HepG2 (cell line): ENCODE measurements around the gene GARIN5A. TPM values are rescaled to one million over a fixed set of nuclear protein-coding genes. Genes with fewer than 3 reads are reported as not detected.

Source experiments
- BCL6 ChIP-seq: IDR thresholded peaks from 2 replicates; pipeline ENCODE4 v1.6.1; 2016; ENCODE audit warnings: missing genetic modification reagents, missing compliant biosample characterization
- CENPX ChIP-seq: sonication (generic); formaldehyde crosslinking; IDR thresholded peaks from 2 replicates; pipeline ENCODE4 v1.9.0; 2021; ENCODE audit warnings: mild to moderate bottlenecking, missing genetic modification reagents, moderate library complexity
- FIP1L1 ChIP-seq: fragments of 200-400 bp; formaldehyde crosslinking; IDR thresholded peaks from 2 replicates; pipeline ENCODE4 v1.6.1; 2018; ENCODE audit warnings: low read depth, mild to moderate bottlenecking, low read length, moderate library complexity, borderline replicate concordance; ENCODE audit not compliant: insufficient read depth
- HNRNPL ChIP-seq: fragments of 200-400 bp; formaldehyde crosslinking; IDR thresholded peaks from 2 replicates; pipeline ENCODE4 v1.6.1; 2017; ENCODE audit warnings: mild to moderate bottlenecking, low read depth, low read length
- HOXA5 ChIP-seq: sonication (generic); formaldehyde crosslinking; IDR thresholded peaks from 2 replicates; pipeline ENCODE4 v1.4.0; 2020; ENCODE audit warnings: missing genetic modification reagents
- KDM1A ChIP-seq: IDR thresholded peaks from 2 replicates; pipeline ENCODE4 v1.6.1; 2016; ENCODE audit warnings: missing compliant biosample characterization
- MED1 ChIP-seq: sonication (generic); formaldehyde crosslinking; IDR thresholded peaks from 2 replicates; pipeline ENCODE4 v1.4.0; 2020; ENCODE audit warnings: missing genetic modification reagents
- MIXL1 ChIP-seq: IDR thresholded peaks from 2 replicates; pipeline ENCODE4 v1.6.1; 2016
- POLR2AphosphoS2 ChIP-seq: IDR thresholded peaks from 2 replicates; pipeline ENCODE4 v1.6.1; 2011; ENCODE audit warnings: low read depth, low read length, improper control_type of control experiment
- PREB ChIP-seq: sonication (generic); formaldehyde crosslinking; IDR thresholded peaks from 2 replicates; pipeline ENCODE4 v1.4.0; 2020; ENCODE audit warnings: missing genetic modification reagents
- RFX3 ChIP-seq: IDR thresholded peaks from 2 replicates; pipeline ENCODE4 v1.6.1; 2016; ENCODE audit warnings: missing biosample characterization, missing genetic modification reagents
- RXRA ChIP-seq: sonication (generic); formaldehyde crosslinking; IDR thresholded peaks from 2 replicates; pipeline ENCODE4 v1.5.1; 2020; ENCODE audit warnings: missing genetic modification reagents
- SMAD9 ChIP-seq: sonication (generic); formaldehyde crosslinking; IDR thresholded peaks from 2 replicates; pipeline ENCODE4 v1.5.1; 2020; ENCODE audit warnings: mild to moderate bottlenecking, missing genetic modification reagents
- SRF ChIP-seq: IDR thresholded peaks from 2 replicates; pipeline ENCODE4 v1.6.1; 2011; ENCODE audit warnings: mild to moderate bottlenecking, low read depth, low read length, moderate library complexity
- SRSF9 ChIP-seq: fragments of 200-400 bp; formaldehyde crosslinking; IDR thresholded peaks from 2 replicates; pipeline ENCODE4 v1.6.1; 2018; ENCODE audit warnings: borderline replicate concordance, mild to moderate bottlenecking, low read depth, low read length; ENCODE audit not compliant: insufficient read depth, poor library complexity, severe bottlenecking
- THAP11 ChIP-seq: IDR thresholded peaks from 2 replicates; pipeline ENCODE4 v1.6.1; 2016; ENCODE audit warnings: missing biosample characterization, missing genetic modification reagents
- ZNF407 ChIP-seq: sonication (generic); formaldehyde crosslinking; IDR thresholded peaks from one replicate; pipeline ENCODE4 v1.5.1; 2020; ENCODE audit warnings: mild to moderate bottlenecking, missing genetic modification reagents; ENCODE audit errors: not compliant biosample characterization
- ZNF704 ChIP-seq: sonication (generic); formaldehyde crosslinking; IDR thresholded peaks from 2 replicates; pipeline ENCODE4 v1.8.1; 2023; ENCODE audit warnings: mild to moderate bottlenecking, inconsistent platforms, moderate library complexity, missing genetic modification reagents, borderline replicate concordance
- ZNF709 ChIP-seq: sonication (generic); formaldehyde crosslinking; IDR thresholded peaks from 2 replicates; pipeline ENCODE4 v1.5.0; 2020; ENCODE audit warnings: mild to moderate bottlenecking, missing genetic modification reagents
- ZZZ3 ChIP-seq: sonication (generic); formaldehyde crosslinking; IDR thresholded peaks from 2 replicates; pipeline ENCODE4 v1.4.0; 2020; ENCODE audit warnings: missing genetic modification reagents, mild to moderate bottlenecking, borderline replicate concordance
- polyA plus RNA-seq, 8 experiments: library from polyadenylated mRNA; depleted of rRNA in 3 of 8; stranded (reverse) in 7 of 8; unstranded in 1 of 8; fragments of >200 nt; fragmentation: Illumina TruSeq in 4 of 8; extraction: Trizol in 4 of 8; gene quantifications; 2 replicates each; pipeline versions ENCODE4 v1.2.1 to v1.2.3, GENCODE V29; 2011 to 2016; ENCODE audit warnings: low read depth in 4 of 8, missing spikeins in 1 of 8, mixed read lengths in 1 of 8; ENCODE audit not compliant: insufficient read depth in 1 of 8
- total RNA-seq, 5 experiments: library from RNA; depleted of rRNA; stranded (reverse); fragments of >200 nt; fragmentation: Illumina TruSeq; extraction: Trizol; gene quantifications; 2 replicates each; pipeline ENCODE4 v1.2.3, GENCODE V29; 2016; ENCODE audit warnings: low read depth in 1 of 5

The GARIN5A gene
- total and polyA plus RNA-seq, 2 of the 13 experiments (the other 11 are each of a cell fraction or from before 2014, with no cell fraction given) = not detected

- TF ChIP-seq POLR2AphosphoS2 (no peak), RFX3 (CRISPR knock-in tag) (no peak), ZNF704 (no peak), PREB (no peak), BCL6 (CRISPR knock-in tag) (no peak), ZNF709 (CRISPR knock-in tag) (no peak), KDM1A (no peak), CENPX (CRISPR knock-in tag) (no peak), HNRNPL (peak; percentile 90), FIP1L1 (no peak), RXRA (0 out of 2 replicates have a peak, but pooled peaks have one; percentile 28), HOXA5 (CRISPR knock-in tag) (0 out of 2 replicates have a peak, but pooled peaks have one; percentile 14), SRF (no peak), MIXL1 (no peak), SMAD9 (CRISPR knock-in tag) (no peak), ZZZ3 (no peak), THAP11 (CRISPR knock-in tag) (no peak), ZNF407 (CRISPR knock-in tag) (no peak), SRSF9 (no peak), MED1 (no peak)
These were observed 45.1 kb downstream of the GARIN5A start (continued) for GRCh38 chr19:50431343-50432220.
